NT2/D1 (cell line): Measurements from ENCODE around the gene ABCC10.
"Not testable (repeated sequence)": the region's sequence is repeated elsewhere in the genome, so short reads cannot be mapped to it uniquely, and the experiment has no call there.

Experiments used
- DNase-seq: peaks from one replicate; pipeline ENCODE4 v3.0.0-alpha.2; 2011; ENCODE audit warnings: low read depth, low spot score
- H3K27me3 ChIP-seq: 2 replicates; pipeline ENCODE4 v1.6.0; 2011; ENCODE audit warnings: mild to moderate bottlenecking; ENCODE audit not compliant: insufficient read length, insufficient read depth
- H3K36me3 ChIP-seq: 2 replicates; pipeline ENCODE4 v1.6.1; 2011; ENCODE audit warnings: mild to moderate bottlenecking, low read length, mixed read lengths; ENCODE audit not compliant: insufficient read depth, insufficient read length
- H3K4me1 ChIP-seq: 2 replicates; pipeline ENCODE4 v1.5.1; 2011; ENCODE audit not compliant: insufficient read depth, insufficient read length
- H3K4me3 ChIP-seq: 2 replicates; pipeline ENCODE4 v1.5.1; 2011; ENCODE audit warnings: low read depth; ENCODE audit not compliant: insufficient read length
- H3K9ac ChIP-seq: 2 replicates; pipeline ENCODE4 v1.6.0; 2011; ENCODE audit warnings: low read depth; ENCODE audit not compliant: insufficient read length
- H3K9me3 ChIP-seq: 2 replicates; pipeline ENCODE4 v1.5.1; 2011; ENCODE audit warnings: mild to moderate bottlenecking, low read length; ENCODE audit not compliant: insufficient read depth
- SUZ12 ChIP-seq: IDR thresholded peaks from 2 replicates; pipeline ENCODE4 v1.6.1; 2011; ENCODE audit not compliant: insufficient read length, insufficient read depth; ENCODE audit errors: extremely low read depth
- YY1 ChIP-seq: IDR thresholded peaks from 2 replicates; pipeline ENCODE4 v1.6.1; 2011; ENCODE audit not compliant: insufficient read length, insufficient read depth
- ZNF274 ChIP-seq: IDR thresholded peaks from 2 replicates; pipeline ENCODE4 v1.6.1; 2011; ENCODE audit warnings: mild to moderate bottlenecking, low read depth, low read length

Gene ABCC10

DNA sequence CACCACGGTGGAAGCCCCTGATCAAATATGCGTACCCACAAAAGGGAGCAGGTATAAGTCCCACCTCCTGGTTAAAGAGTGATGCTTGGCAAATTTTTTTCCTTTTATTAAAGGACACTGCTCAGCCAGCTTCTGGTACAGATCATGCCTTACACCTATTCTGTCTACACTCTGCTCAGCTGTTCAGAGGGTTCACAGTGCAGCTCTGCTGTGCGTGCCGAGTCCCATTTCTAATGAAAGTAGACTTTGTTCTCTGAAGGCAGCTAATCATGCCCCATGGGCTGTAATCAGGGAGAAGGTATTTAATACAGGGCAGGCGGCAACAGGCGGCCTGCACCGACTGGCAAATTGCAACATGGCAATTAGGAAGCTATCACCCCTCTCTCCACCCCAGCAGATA, 66.5 kb downstream of the ABCC10 start:
- H3K36me3 ChIP-seq = peaks cover 31% of the 10 kb centered on the region
- H3K27me3 ChIP-seq = no peaks in the 10 kb centered on the region
- no peak overlapping the region for H3K9ac ChIP-seq
- no peaks in the 10 kb centered on the region for H3K9me3 ChIP-seq
- no peak for DNase-seq
- no peak overlapping the region for H3K4me3 ChIP-seq
- H3K4me1 ChIP-seq = peaks cover 21% of the 10 kb centered on the region
- TF ChIP-seq YY1 (no peak), SUZ12 (no peak), ZNF274 (no peak)

DNA sequence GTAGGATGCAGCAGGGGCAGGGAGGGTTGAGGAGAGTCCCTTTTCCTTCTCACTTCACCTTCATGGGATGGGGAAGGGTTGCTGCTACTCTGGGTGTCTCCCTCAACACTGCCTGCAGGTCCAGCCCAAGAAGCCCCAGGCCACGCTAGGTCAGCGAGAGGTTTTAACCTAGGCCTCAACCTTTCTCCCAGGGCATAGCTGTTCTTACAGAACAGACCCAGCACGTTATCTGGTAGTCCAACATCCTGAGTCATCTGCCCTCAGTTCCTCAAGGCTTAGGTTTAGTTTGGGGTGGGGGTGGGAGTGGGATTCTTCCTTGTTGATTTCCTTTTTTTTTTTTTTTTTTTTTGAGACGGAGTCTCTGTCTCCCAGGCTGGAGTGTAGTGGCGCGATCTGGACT, 67.0 kb downstream of the ABCC10 start:
- no peak for DNase-seq
- H3K4me1 ChIP-seq = peaks cover 18% of the 10 kb centered on the region
- no peak overlapping the region for H3K4me3 ChIP-seq
- H3K27me3 ChIP-seq = no peaks in the 10 kb centered on the region
- no peaks in the 10 kb centered on the region for H3K9me3 ChIP-seq
- H3K9ac ChIP-seq = no peak overlapping the region
- TF ChIP-seq YY1 (no peak), ZNF274 (no peak)
- H3K36me3 ChIP-seq = peaks cover 33% of the 10 kb centered on the region

DNA sequence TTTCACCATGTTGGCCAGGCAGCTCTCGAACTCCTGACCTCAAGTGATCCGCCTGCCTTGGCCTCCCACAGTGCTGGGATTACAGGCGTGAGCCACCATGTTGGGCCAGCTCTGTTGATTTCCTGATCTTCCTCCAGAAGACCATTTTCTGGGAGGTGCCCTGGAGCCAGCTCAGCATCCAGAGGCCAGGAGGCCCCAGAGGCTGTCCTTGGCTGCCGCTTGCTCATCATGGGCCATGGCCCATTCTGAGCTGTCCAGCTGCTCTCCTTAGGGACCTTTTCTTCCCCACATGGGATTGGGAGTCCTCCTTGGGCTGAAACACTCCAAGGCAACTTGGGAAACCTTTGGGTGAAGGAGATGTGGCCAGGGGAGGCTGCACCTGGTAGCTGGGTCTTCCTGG, 67.4 kb downstream of the ABCC10 start:
- Histone ChIP-seq H3K36me3 (peaks cover 33% of the 10 kb centered on the region), H3K9ac (no peak overlapping the region)

DNA sequence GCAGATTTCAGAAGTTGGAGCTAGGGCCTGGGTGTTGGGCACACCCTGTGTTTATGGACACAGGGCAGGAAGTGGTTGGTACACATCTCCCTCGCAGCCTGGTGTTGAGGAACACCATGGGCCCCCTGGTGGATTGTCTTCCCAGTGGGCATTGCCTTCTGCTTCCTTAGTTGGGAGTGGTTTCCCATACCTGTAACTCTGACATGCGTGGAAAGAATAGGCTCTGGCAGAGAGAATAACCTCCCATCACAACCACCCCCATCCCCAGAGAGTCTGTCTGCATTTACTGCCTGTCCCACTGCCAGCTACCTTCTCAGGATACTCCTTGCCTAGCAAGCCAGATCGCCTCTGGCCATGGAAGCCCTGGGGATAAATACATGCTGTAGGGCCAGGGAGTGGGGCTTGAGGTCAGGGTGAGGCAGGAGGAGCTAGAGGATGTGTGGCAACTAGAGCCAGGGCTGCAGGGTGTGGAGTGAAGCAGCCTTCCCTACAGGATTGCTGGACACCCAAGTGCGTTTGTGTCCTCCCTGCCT, 68.1 kb downstream of the ABCC10 start:
- peaks cover 12% of the 10 kb centered on the region for H3K4me1 ChIP-seq
- peaks cover 35% of the 10 kb centered on the region for H3K36me3 ChIP-seq
- no peak overlapping the region for H3K4me3 ChIP-seq
- H3K9me3 ChIP-seq = no peaks in the 10 kb centered on the region
- TF ChIP-seq ZNF274 = no peak
- TF ChIP-seq SUZ12 = no peak
- no peak for TF ChIP-seq YY1
- no peaks in the 10 kb centered on the region for H3K27me3 ChIP-seq
- no peak for DNase-seq
- peak overlapping the region; percentile 59 for H3K9ac ChIP-seq

More for the DNA sequence above, 67.4 kb downstream of the ABCC10 start:
- Histone ChIP-seq H3K4me1 (peaks cover 14% of the 10 kb centered on the region), H3K27me3 (no peaks in the 10 kb centered on the region), H3K4me3 (no peak overlapping the region), H3K9me3 (no peaks in the 10 kb centered on the region)
- DNase-seq = no peak
- no peak for TF ChIP-seq ZNF274
- TF ChIP-seq YY1 = no peak
- no peak for TF ChIP-seq SUZ12

DNA sequence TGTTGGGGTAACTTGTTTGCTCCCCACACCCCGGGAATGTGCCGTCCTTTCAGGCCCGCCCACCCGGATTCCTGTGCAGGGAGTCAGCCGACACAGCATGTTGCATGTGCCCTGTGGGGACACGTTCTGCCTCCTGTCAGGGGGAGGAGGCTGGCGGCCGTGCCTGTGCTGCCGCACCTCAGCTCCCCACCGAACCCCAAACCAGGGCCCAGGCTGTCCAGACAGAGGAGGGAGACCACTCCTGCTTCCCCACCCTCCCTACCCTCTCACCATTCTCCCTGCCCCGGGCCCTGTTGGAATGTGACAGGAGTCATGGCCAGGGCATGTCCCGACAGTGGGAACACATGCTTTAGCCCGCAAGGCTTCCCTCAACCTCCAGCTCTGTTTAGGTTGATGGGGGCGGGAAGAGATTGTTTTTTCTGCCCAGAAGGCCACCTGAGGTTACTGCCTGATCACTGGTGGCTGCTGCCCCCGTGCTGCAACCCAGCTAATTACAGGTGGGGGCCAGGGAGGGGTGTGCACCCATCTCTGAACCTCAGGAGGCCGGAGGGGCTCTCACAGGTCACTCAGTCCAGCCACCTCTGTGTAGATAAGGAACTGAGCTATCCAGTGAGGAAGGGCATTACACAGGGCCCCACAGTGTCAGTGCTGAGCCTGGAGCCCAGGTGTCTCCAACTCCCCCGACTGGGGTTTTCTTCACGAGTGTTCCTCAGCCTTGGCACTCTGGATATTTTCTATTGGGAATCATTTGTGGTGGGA, 69.2 kb downstream of the ABCC10 start:
- H3K36me3 ChIP-seq = peaks cover 43% of the 10 kb centered on the region
- H3K4me1 ChIP-seq = peaks cover 12% of the 10 kb centered on the region
- no peaks in the 10 kb centered on the region for H3K9me3 ChIP-seq
- H3K4me3 ChIP-seq = no peak overlapping the region
- H3K9ac ChIP-seq = no peak overlapping the region
- no peaks in the 10 kb centered on the region for H3K27me3 ChIP-seq
- no peak for DNase-seq
- no peak for TF ChIP-seq SUZ12

DNA sequence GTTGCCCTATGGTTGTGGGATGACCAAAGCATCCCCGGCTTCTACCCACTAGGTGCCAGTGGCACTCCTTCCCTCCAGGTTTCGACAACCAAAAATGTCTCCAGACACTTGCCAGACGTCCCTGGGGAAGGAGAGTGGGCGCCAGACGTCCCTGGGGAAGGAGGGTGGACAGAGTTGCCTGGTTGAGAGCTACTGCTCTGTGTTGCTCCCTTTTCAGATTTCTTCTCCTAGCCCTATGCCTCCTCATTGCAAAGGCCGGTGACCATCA, 69.7 kb downstream of the ABCC10 start:
- no peak for DNase-seq
- TF ChIP-seq ZNF274 = no peak
- no peak for TF ChIP-seq YY1
- no peak for TF ChIP-seq SUZ12
- Histone ChIP-seq H3K27me3 (no peaks in the 10 kb centered on the region), H3K4me1 (peaks cover 12% of the 10 kb centered on the region), H3K9ac (peak overlapping the region; percentile 2), H3K36me3 (peaks cover 48% of the 10 kb centered on the region), H3K9me3 (no peaks in the 10 kb centered on the region), H3K4me3 (no peak overlapping the region)

DNA sequence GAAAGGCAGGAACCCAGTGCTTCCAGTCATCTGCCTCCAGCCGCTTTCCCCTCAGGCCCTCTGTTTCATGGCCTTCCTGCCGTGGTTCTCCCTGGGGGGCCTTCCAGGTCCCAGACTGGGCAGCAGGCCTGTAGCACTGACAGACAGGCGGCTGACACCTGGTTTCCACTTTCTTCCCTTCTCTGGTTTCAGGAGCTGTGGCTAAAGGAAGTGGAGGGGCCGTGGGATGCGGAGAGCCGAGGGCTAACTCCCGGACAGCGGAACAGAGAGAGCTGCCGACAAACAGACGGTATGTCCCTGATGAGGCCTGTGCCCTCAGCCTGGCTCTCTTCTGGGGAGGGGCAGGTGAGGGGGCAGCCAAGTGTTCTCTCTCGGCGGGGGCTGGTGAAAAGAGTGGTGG, 70.3 kb downstream of the ABCC10 start:
- Histone ChIP-seq H3K9me3 (no peaks in the 10 kb centered on the region), H3K4me3 (no peak overlapping the region), H3K4me1 (peaks cover 12% of the 10 kb centered on the region), H3K36me3 (peaks cover 54% of the 10 kb centered on the region), H3K9ac (no peak overlapping the region), H3K27me3 (no peaks in the 10 kb centered on the region)
- DNase-seq = no peak
- TF ChIP-seq ZNF274 (no peak), YY1 (no peak), SUZ12 (no peak)

DNA sequence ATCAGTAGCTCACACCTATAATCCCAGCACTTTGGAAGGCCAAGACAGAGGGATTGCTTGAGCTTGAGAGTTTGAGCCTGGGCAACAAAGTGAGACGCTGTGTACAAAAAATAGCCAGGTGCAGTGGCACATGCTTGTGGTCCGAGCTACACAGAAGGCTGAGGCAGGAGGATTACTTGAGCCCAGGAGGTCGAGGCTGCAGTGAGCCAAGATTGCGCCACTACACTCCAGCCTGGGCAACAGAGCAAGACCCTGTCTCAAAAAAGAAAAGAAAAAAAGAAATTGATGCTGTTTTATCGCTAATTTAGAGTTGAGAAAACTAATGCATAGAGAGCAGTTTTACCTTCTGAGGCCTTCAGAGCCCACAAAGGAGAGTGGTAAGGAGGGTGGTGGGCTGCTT, 71.0 kb downstream of the ABCC10 start:
- H3K27me3 ChIP-seq, H3K9me3 ChIP-seq, H3K9ac ChIP-seq, H3K4me3 ChIP-seq, DNase-seq: not testable (repeated sequence)
- H3K4me1 ChIP-seq = peaks cover 11% of the 10 kb centered on the region
- peaks cover 60% of the 10 kb centered on the region for H3K36me3 ChIP-seq
